HG03045 (cell line): ENCODE results near the gene SNX21.
A peak's percentile ranks its signal among the peaks of the same experiment; 100 is the strongest.
"Not testable (repeated sequence)": the region's sequence is repeated elsewhere in the genome, so short reads cannot be mapped to it uniquely, and the experiment has no call there.

ENCODE experiments used
- ATAC-seq: cut with Tn5 transposase; IDR thresholded peaks from one replicate; pipeline ENCODE4 v1.9.1; 2021; ENCODE audit warnings: mild to moderate bottlenecking, moderate library complexity; ENCODE audit not compliant: unreplicated experiment

Gene SNX21

DNA sequence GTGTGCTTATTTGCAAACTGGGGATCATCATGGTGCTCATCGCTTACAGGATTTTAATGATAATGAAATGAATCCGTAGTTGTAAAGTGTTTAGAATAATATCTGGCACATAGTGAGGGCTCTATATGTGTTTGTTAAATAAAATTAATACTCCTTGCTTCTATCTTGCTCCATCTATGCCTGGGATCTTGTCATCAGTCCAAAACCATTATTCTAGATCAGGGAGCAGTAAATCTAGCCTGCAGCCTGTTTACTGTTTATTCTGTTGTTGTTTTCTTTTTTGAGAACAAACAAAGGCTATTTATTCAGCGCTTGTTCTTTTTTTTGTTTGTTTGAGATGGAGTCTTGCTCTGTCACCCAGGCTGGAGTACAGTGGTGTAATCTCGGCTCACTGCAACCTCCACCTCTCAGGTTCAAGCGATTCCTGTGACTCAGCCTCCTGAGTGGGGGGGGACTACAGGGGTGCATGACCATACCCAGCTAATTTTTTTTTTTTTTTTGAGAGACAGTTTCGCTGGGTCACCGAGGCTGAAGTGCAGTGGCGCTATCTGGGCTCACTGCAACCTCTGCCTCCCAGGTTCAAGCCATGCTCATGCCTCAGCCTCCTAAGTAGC is 15.5 kb downstream of the SNX21 start:
- ATAC-seq, result no peak

DNA sequence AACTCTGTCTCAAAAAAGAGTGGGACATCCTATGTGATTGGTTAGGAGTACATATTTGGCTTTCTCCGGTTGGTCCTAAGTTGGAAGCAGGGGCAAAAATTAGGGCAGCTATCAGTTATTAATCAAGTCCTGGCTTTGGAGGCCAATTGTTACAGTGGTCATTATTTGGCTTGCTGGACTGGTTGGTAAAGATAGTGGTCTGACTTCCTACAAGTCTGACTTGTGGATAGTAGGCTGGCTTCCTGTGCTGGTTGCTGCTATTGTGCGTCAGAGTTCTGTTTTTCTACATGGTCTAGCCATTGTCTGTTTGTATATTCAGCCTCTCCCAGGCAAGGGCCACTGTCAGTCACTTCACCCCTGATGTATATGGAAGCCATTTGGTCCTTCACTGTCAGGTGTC is 16.6 kb downstream of the SNX21 start:
- no peak for ATAC-seq

DNA sequence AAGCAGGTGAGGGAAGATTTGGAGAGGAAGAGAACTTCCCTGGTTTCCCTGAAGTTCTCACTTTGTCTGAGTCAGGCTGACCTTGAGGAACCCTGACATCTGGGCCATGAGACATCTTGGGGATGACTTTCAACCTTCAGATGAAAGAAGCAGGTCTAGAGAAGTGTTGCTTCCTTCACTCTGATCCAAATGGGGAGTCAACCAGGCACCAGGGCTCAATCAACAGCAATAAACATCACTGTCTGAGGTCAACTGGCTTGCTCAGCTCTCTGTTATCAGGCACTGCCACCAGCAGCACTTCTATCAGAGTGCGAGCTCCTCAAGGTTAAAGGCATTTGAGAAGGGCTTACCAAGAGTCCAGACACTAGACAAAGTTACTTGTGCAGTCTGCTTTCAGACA is 17.3 kb downstream of the SNX21 start:
- ATAC-seq, result no peak

DNA sequence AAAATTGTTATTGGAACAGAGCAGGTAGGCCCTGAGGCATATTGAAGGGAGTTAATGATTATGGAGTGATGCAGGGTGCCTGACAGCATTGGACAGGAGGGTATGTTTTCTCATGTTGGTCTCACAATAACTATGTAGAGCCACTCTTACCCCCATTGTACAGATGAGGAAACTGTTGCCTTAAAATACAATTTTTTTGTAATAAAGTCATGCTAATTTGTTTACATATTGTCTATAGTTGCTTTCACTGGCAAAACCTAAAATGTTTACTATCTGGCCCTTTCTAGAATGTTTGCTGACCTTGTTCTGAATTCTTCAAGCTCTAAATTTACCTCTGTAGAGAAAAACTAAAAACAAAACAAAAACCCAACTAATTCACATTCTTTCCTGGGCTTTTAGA is 17.9 kb downstream of the SNX21 start:
- ATAC-seq, result no peak

DNA sequence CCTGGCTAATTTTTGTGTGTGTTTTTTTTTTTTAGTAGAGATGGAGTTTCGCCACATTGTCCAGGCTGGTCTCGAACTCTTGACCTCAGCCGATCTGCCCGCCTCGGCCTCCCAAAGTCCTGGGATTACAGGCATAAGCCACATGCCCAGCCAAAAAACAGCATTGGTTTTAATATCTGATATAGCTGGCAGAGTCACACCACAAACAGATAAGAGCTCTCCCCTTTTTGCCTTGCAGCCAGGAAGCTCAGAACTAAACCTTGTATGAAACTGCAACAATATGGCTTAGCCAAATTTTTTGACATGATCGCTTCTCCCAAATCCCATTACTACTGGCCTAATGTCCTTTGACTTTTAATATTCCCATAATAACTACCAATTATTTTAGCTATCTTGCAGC is 18.7 kb downstream of the SNX21 start:
- no peak for ATAC-seq

DNA sequence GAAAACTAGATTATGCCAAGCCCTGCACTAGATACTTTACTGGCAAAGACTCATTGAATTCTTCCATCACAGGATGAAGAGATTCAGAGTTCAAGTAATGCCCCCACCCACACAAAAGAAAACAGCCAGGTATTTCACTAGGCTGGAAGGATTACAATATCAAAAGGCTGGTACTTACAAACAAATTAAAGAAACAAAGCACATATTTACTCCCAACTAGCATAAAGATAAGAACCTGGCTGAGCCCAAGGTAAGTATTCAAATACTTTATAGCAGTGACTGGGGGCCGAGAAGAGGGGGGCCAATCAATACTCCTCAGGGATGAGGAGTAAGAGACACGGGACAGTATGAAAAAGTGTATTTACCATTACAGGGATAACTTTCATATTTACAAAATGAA is 19.9 kb downstream of the SNX21 start:
- no peak for ATAC-seq

DNA sequence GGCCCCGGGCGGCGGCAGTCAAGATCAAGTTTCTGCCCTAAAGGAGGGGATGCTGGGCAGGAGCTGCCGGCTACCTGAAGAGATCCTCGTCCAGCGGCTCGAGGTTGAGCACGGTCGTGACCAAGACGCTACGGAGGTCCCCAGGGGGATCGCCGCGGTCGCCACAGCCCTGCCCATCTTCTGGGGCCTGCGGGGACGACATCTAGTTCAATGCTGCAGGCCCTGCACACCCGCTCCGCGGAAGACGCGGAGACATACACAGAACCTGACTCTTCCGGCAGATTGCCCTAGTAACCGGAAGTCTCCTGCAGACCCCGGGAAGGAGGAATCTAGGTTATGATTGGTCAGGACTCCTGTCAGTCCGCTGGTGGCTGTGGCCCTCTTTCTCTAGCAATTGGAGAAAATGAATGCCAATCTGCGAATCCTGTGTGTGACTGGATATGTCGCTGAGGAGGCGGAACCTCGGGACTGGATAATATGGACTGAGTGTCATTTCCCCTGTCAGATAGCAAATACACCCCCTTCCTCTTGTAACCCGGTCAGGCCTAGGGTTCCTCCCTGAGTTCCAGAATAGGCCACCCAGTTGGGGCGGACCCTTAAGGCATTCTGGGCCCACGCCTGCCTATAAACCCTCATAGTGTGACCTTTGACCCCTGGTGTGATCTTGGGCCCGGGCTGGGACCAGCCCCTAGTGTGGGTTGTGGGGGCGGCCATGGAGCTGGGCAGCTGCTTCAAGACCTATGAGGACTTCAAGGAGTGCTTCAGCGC is 23.7 kb downstream of the SNX21 start, which contains the start of the genes ACOT8 and ZSWIM3:
Gene ACOT8, minus strand, starts transcription at position 279 of the 768 bp plus-strand sequence. Its CDS starts 77 bp downstream, at position 202.
Gene ZSWIM3, plus strand, starts transcription at position 501 of the 768 bp plus-strand sequence. Its CDS starts 212 bp downstream, at position 713.
- peak; percentile 98 for ATAC-seq

DNA sequence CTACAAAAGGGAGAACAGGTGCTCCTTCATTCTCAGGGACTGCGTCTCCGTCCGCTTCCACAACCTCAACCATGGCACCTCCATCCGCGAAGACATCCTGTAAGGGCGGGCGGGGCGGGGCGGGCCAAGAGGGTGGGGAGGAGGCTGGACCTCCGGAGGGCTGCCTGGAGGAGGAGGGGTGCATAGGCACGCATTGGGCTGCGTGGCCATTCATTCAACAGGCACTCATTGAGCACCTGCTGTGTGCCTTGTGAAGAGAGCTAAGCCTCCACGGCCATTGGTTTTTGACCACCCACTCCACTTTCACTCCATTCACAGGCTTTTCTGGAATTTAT is 24.2 kb downstream of the SNX21 start:
- peak; percentile 19 for ATAC-seq

DNA sequence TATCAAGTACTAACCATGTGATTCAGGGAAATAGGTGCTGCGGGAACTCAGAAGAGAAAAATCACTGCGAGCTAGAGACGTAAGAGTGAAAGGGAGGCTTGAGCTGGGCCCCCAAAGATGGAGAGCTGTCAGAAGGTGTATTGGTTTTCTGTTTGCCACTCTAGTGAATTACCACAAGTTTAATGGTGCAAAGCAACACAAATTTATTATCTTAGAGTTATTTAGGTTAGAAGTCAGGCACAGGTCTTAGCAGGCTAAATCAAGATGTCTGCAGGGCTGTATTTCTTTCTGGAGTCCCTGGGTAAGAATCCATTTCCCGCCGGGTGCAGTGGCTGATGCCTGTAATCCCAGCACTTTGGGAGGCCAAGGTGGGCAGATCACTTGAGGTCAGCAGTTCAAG is 26.3 kb downstream of the SNX21 start:
- no peak for ATAC-seq

DNA sequence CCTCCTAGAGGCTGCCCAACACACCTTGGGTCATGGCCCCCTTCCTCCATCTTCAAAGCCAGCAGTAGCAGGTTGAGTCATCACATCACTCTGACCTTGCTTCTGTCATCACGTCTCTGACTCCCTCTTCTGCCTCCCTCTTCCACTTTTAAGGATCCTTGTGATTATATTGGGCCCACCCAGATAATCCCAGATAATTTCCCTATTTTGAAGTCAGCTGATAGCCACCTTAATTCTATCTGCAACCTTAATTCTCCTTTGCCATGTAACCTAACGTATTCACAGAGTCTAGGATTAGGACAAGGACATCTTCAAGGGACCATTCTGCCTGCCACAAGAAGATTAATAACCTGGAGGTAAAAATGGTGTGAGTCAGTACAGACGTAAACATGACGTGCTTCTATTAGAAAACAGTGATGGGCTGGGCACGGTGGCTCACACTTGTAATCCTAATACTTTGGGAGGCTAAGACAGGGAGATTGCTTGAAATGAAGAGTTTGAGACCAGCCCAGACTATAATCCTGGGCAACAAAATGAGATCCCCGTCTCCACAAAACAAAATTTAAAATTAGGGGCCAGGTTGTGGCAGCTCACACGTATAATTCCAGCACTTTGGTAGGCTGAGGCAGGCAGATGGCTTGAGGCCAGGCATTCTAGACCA is 27.1 kb downstream of the SNX21 start:
- ATAC-seq, result no peak

DNA sequence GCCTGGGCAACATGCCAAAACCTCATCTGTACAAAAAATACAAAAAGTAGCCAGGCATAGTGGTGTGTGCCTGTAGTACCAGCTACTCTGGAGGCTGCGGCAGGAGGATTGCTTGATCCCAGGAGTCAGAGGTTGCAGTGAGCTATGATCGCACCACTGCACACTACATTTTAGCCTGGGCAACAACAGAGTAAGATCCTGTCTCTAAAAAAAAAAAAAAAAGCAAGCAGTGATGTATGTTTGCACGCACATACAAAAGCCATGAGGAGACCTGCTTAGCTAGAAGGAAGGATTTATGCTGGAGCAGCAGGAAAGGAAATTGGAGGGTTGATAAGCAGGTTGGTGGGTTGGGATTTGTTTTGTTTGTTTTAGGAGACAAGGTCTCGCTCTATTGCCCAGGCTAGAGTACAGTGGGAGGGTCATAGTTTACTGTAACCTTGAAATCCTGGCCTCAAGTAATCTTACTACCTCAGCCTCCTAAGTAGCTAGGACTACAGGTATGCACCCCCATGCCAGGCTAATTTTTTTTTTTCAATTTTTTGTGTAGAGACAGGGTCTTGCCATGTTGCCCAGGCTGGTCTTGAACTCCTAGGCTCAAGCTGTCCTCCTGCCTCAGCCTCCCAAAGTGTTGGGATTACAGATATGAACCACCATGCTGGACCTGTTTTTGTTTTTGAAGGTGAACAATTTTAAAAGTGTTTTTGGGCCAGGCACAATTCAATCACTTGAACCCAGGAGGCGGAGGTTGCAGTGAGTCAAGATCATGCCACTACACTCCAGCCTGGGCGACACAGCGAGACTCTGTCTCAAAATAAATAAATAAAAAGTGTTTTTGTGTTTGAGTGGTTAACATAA is 27.8 kb downstream of the SNX21 start:
- ATAC-seq, result no peak

DNA sequence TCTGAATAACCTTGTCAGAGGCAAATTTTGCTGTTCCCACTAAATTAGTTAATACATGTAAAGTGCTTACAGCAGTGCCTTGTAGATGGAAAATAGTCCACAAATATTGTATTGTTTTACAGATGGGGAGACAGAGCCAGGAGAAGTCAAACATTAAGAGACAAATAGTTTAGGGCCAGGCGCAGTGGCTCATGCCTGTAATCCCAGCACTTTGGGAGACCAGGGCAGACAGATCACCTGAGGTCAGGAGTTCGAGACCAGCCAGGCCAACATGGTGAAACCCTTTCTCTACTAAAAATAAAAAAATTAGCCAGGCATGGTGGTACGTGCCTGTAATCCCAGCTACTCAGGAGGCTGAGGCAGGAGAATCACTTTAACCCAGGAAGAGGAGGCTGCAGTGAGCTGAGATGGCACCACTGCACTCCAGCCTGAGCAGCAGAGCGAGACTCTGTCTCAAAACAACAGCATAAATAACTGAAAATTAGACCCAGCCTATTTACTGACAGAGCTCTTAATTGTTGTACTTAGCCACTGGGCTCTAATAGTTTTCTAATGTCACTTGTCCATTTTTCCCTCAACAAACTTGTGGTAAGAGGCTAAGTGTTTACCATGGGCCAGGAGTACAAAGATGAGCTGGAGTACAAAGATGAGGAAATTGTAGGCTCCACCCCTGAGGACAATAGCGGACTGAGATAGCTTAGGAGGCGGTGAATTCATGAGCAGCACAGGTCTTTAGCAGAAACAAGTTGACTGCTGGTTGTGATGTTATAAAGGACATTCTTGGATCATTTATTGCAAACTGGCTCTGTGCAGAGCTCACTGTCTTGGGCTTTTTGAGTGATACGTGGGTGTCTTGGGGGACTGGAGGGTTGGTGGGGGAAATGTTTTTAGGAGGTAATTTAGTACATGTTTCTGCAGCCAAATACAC is 30.2 kb downstream of the SNX21 start:
- no peak for ATAC-seq

DNA sequence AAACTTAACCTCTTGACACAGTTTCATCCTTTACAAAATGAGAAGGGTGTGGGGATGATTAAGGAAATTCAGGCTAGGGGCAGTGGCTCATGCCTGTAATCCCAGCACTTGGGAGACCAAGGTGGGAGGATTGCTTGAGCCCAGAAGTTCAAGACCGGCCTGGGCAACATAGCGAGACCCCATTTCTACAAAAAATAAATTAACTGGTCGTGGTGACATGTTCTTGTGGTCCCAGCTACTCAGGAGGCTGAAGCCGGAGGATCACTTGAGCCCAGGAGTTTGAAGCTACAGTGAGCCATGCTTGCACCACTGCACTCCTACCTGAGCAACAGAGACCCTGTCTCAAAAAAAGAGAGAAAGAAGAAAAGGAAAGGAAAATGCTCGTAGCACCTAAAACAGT is 32.9 kb downstream of the SNX21 start:
- ATAC-seq, result no peak

DNA sequence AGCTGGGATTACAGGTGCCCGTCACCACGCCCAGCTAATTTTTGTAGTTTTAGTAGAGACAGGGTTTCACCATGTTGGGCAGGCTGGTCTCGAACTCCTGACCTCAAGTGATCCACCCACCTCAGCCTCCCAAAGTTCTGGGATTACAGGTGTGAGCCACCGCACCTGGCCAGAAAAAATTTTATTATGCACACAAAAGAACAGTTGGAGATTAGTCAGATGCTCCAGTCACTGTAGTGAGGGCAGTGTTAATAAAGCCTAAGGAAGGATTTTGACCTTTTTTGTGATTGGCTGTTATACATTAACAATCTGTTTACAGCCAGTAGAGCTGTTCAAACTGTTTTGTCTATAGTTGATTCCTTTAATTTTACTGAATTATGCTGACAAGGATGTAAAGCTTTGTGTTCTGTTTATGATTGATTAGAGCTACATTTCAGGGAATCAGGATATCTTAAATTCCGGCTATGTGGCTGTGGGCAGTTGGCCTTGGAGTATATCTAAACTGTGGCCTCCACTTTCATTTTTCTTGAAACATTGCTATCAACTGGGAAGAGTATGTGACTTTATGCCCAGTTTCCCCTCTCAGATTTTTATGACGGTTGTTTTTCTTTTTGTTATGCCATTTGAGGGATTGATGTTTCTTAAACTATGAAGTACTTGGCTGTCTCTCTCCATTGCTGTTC is 33.7 kb downstream of the SNX21 start:
- no peak for ATAC-seq

DNA sequence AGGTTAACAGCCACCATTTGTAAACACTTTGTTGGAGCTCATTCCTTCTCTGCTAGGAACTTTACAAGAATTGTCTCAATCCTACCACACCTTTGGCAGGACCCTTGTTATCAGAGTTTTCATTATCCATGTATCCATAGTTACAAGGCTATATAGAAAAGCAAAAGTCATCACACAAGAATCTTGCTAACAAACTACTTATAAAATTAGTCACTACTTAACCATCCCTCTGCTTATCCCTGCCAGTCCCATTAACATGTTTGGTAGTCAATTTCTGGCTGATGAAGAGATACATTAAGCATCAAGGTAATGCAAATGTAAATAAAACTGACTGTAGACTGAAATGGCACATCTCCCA is 34.2 kb downstream of the SNX21 start:
- ATAC-seq, result no peak

DNA sequence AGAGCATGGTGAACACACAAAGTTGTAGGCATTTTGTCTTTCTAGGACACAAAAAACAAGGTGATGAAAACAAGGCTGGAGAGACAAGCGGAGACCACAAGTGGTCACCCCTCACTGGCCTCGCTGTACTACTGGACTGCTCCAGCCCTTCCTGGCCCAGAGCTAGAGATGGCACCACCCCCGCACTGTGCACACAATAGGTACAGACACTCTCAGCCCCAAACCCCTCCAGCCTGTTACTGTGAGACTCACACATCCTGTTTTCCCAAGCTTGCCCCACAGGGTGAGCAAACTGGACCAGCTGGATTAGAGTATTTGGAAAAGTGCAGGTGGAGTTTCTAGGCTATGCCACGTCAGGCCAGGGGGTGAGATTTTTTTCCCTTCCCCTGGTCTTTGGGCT is 39.0 kb downstream of the SNX21 start:
- no peak for ATAC-seq

DNA sequence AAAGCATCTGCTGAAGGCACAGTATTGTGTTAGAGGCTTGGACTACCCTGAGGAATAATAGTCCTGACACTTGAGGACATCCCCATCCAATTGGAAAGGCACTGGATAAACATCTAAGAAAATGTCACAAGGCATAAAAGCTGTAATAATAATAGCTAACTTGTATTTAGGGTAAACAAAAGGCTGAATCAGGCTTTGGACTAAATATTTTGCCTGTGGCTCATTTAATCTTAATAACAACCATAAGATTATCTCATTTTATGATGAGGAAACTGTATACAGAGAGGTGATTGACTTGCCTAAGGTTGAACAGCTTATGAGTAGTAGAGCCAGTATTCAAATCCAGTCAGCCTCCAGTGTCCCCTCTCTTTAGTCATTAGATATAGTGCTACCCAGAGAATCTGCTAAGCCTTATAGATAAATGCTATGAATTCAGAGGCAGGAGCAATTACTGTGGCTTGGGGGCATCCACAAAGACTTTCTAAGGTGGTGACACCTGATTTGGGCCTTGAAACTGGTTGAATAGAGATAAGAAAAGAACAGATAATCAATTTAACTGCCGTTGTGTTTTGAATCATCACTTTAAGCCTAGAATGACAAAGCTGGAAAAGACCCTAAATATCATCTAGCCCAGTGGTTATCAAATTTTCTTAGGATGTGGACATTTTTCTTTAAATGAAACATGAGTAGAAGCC is 40.0 kb downstream of the SNX21 start:
- no peak for ATAC-seq

DNA sequence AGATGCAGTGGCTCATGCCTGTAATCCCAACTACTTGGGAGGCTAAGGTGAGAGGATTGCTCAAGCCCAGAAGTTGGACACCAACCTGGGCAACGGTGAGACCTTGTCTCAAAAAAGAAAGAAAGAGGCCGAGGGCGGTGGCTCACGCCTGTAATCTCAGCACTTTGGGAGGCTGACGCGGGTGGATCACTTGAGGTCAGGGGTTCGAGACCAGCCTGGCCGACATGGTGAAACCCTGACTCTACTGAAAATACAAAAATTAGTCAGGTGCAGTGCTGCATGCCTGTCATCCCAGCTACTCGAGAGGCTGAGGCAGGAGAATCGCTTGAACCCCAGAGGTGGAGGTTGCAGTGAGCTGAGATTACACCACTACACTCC is 40.5 kb downstream of the SNX21 start:
- not testable (repeated sequence) for ATAC-seq

DNA sequence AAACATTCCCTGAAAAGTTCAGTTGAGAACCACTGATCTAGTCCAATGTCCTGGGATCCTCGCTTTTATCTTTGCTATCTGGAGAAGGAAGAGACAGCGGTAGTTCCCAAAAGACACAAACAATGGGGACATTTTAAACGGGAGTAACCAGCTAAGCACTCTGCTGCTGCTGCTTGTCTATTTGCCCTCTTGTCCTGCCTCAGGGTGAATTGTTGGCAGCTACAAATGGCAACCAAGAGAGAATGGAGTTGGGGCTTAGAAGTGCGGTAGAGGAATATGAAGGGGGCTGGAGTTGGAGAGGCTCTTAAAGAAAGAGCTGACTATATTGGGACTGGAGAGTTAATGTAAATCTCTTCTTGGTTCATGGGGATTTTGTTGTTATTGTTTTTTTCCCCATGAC is 41.0 kb downstream of the SNX21 start:
- ATAC-seq, result no peak
